Psoas muscle (tissue), 8 donors: ENCODE measurements around the gene ZNF746. TPM values are rescaled to one million over a fixed set of nuclear protein-coding genes. Genes with fewer than 3 reads are reported as not detected.

Experiments used
- ATAC-seq, 4 donors: fragments of 200-7000 bp; cut with Tn5 transposase; one replicate each; pipeline ENCODE4 v1.9.1; 2020; ENCODE audit warnings: moderate library complexity in 3 of 4, mild to moderate bottlenecking in 2 of 4
- DNase-seq, 2 donors: peaks; one replicate each; pipeline ENCODE4 v3.0.0-alpha.2; 2020
- H3K27ac ChIP-seq: fragments of 200-600 bp; one replicate; pipeline ENCODE4 v1.8.0; 2022
- H3K27me3 ChIP-seq, 3 donors: fragments of 200-600 bp in 1 of 3; one replicate each; pipeline versions ENCODE4 v1.6.1 to v1.8.0; 2013 to 2022; ENCODE audit warnings: low read length in 2 of 3, mild to moderate bottlenecking in 2 of 3, moderate library complexity in 1 of 3; ENCODE audit not compliant: insufficient read depth in 3 of 3
- H3K36me3 ChIP-seq, 2 donors: fragments of 200-600 bp in 1 of 2; one replicate each; pipeline versions ENCODE4 v1.6.1 to v1.8.0; 2013 to 2022; ENCODE audit warnings: low read depth in 1 of 2, mild to moderate bottlenecking in 1 of 2, moderate library complexity in 1 of 2; ENCODE audit not compliant: insufficient read depth in 1 of 2
- H3K4me1 ChIP-seq: fragments of 200-600 bp; one replicate; pipeline ENCODE4 v1.8.0; 2022
- H3K4me3 ChIP-seq: fragments of 200-600 bp; one replicate; pipeline ENCODE4 v1.8.0; 2022; ENCODE audit warnings: mild to moderate bottlenecking
- H3K9me3 ChIP-seq: fragments of 200-600 bp; one replicate; pipeline ENCODE4 v1.8.0; 2022
- CTCF ChIP-seq: fragments of 200-600 bp; IDR thresholded peaks from one replicate; pipeline ENCODE4 v1.8.0; 2022; ENCODE audit warnings: antibody characterized with exemption
- WGBS, 3 donors: extraction: QIAGEN DNeasy Blood & Tissue Kit; methylation state at CpG; one replicate each; pipeline versions ENCODE4 v1.1.6 to v1.1.7; 2013; 5-methylcytosine and 5-hydroxymethylcytosine counted together
- intact Hi-C, 2 donors: fragments of 100-400 bp; cut with DNase I; formaldehyde crosslinking; loops; one replicate each; pipeline versions ENCODE4 v1.11.0 to v1.14.2; 2022
- polyA plus RNA-seq, 3 donors: library from polyadenylated mRNA; stranded (reverse); fragments of 200-250 nt; gene quantifications; one replicate each; pipeline ENCODE4 v1.2.3, GENCODE V29; 2013
- total RNA-seq, 4 donors: library from RNA; stranded (reverse); fragmentation: NEBNext Ultra II Directional in 2 of 4; extraction: Animal tissue kit (Norgen Biotek cat#: 25700) in 2 of 4; gene quantifications; one replicate each; pipeline versions ENCODE4 v1.2.1 to v1.2.4, GENCODE V29; 2021 to 2023
- donor health status: healthy with polysubstance abuse.
- donor health status: DM: no; HTN: no; CAD: no; lungs with moderate emphysema.
- donor health status: Bipolar disorder and iron deficiency.
- donor health status: healthy.
- donor health status: DM: yes; HTN: yes; CAD: no.
- donor health status: DM: no; HTN: no; CAD: no.
- donor health status: DM: no; HTN: no; CAD: no.
- donor health status: DM: yes; HTN: yes; CAD: no.

ZNF746 gene
- total and polyA plus RNA-seq, 7 donors, result 5.0 to 12.7 (median 8.5) TPM

- H3K4me1 ChIP-seq, result no peaks in the 10 kb centered on the region
- ATAC-seq, result no peak
- H3K4me3 ChIP-seq, result no peak overlapping the region
- WGBS, 3 donors, result 85 to 91% (median 91%) methylated on average over 56 to 66 of the region's 66 CpGs
- no peaks in the 10 kb centered on the region for H3K9me3 ChIP-seq
- H3K27me3 ChIP-seq, result no peaks in the 10 kb centered on the region
- intact Hi-C loops, result no loop called here
- peaks cover 5 to 64% of the 10 kb centered on the region in 2 donors for H3K36me3 ChIP-seq
- no peak for DNase-seq
- no peak for TF ChIP-seq CTCF
- H3K27ac ChIP-seq, result no peak overlapping the region
These were observed 66.0 kb downstream of the ZNF746 start for GRCh38 chr7:149431486-149432120.

GRCh38 chr7:149430192-149430591, 67.4 kb downstream of the ZNF746 start:
- no peak for TF ChIP-seq CTCF
- H3K4me3 ChIP-seq, result no peak overlapping the region
- ATAC-seq, result no peak
- peaks cover 5 to 50% of the 10 kb centered on the region in 2 donors for H3K36me3 ChIP-seq
- 80 to 93% (median 85%) methylated on average over 4 of the region's 4 CpGs for WGBS, 3 donors
- H3K9me3 ChIP-seq, result no peaks in the 10 kb centered on the region
- no peaks in the 10 kb centered on the region for H3K27me3 ChIP-seq
- no peak for DNase-seq
- intact Hi-C loops, result no loop called here
- no peaks in the 10 kb centered on the region for H3K4me1 ChIP-seq
- no peak overlapping the region for H3K27ac ChIP-seq

DNA sequence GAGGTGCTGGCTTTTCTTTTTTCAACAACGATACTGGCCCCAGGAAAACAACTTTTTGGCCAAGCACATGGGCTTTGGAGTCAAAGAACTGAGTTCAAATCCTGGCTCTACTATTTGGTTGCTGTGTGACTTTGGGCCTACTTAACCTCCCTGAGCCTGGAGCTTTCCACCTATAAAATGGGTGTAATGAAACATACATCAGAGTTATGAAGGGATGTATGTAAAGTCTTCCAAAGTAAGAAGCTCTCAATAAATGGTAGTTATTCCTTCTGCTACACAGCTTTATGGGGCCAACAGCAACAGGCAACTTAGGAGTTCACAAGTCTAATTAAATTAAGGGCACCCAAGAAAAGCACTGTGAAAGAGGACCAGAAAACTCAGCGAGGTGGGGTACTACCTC, 69.7 kb downstream of the ZNF746 start:
- H3K27me3 ChIP-seq, result no peaks in the 10 kb centered on the region
- intact Hi-C loops, result no loop called here
- WGBS, 3 donors, result 93 to 97% (median 96%) methylated on average over 2 of the region's 2 CpGs
- peaks cover under 1% of the 10 kb centered on the region for H3K4me1 ChIP-seq
- ATAC-seq (no peak), DNase-seq (no peak)
- peaks cover 5 to 28% of the 10 kb centered on the region in 2 donors for H3K36me3 ChIP-seq
- no peak for TF ChIP-seq CTCF
- no peak overlapping the region for H3K4me3 ChIP-seq
- no peaks in the 10 kb centered on the region for H3K9me3 ChIP-seq
- no peak overlapping the region for H3K27ac ChIP-seq

DNA sequence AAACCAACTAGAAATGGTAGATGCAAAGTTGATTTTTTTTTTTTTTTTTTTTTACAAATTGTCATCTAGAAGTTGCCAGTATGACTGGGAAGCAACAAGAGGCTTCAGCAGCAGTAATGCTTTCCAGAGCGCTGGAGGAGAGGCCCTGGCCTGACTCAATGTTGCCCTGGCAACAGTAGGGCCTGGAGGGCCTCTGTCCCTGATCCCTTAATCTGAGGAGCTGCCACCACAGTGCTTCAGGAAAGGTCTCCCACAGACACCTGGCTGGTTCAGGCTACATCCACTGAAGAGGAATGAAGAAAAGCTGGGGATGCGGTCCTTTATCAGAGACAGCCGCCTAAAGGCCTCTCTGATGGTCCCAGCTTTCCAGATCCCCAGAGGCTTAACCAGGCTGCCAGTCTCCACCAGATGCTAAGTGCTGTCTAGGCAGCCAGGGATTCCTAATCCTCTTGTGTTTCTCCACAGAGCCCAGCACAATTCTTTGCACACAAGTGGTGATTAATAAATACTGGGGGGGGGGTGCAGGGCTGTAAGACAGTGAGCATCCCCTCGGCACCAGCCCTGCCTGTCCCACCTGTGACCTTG, 70.4 kb downstream of the ZNF746 start:
- ATAC-seq (no peak), DNase-seq (no peak)
- H3K27me3 ChIP-seq, result no peaks in the 10 kb centered on the region
- no peak overlapping the region for H3K4me3 ChIP-seq
- peaks cover under 1 to 21% of the 10 kb centered on the region in 2 donors for H3K36me3 ChIP-seq
- intact Hi-C loops, result no loop called here
- H3K4me1 ChIP-seq, result peaks cover 4% of the 10 kb centered on the region
- 83 to 89% (median 85%) methylated on average over 4 of the region's 4 CpGs for WGBS, 3 donors
- no peaks in the 10 kb centered on the region for H3K9me3 ChIP-seq
- no peak overlapping the region for H3K27ac ChIP-seq
- TF ChIP-seq CTCF, result no peak
